Fibroblast of the conjunctiva (primary cell): ENCODE data around the gene DCUN1D4.

Source experiments
- DNase-seq: peaks from one replicate; pipeline ENCODE4 v3.0.0-alpha.2; 2010; ENCODE audit warnings: low read depth

Gene DCUN1D4

GRCh38 chr4:51842554-51843308 is at the start of gene DCUN1D4:
Gene DCUN1D4, plus strand, starts transcription at chr4:51843153. Its CDS starts 90 bp downstream, at chr4:51843243.
- DNase-seq = peak; percentile 99

- no peak for DNase-seq
These were observed 22.3 kb upstream of the DCUN1D4 start for GRCh38 chr4:51820443-51821234.

- DNase-seq = no peak
These were observed 17.6 kb upstream of the DCUN1D4 start for GRCh38 chr4:51825341-51825740.

- no peak for DNase-seq
These were observed 12.7 kb upstream of the DCUN1D4 start for GRCh38 chr4:51830156-51830720.

- no peak for DNase-seq
These were observed 11.8 kb upstream of the DCUN1D4 start for GRCh38 chr4:51831133-51831532.

DNA sequence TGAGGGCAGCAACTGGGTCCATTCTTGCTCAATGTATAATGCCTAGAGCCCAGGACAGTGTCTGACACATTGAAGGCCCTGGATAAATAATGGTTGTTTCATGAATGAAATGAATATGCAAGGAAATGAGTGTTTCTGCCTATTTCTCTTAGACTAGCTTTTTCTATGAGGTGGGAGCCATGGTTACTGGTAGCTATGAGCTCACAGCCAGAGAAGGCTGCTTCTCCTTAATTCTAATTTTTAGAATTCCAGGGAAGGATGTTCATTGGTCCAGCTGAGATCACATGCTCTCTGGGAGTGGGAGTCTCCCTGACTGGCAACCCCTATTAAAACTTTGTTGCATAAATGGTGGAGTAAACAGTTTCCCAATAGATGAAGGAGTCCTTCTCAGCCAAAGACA is 9.7 kb upstream of the DCUN1D4 start:
- no peak for DNase-seq

DNA sequence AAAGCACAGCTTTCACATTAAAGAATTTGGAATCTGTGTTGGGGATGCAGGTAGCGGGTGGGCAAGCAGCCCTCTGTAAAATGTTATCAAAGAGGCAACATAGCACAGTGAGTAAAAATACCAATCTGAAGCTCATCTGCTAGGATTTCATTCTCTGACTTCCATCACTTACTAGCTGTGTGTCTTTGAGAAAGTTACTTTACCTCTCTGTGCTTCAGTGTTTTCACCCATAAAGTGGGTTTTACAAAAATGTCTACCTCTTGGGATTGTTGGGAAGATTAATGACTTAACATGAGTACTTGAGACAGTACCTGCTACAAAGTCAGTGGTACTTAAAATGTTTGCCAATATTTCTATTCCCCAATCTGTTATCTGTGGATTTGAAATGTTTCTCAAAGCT is 7.9 kb upstream of the DCUN1D4 start:
- no peak for DNase-seq

DNA sequence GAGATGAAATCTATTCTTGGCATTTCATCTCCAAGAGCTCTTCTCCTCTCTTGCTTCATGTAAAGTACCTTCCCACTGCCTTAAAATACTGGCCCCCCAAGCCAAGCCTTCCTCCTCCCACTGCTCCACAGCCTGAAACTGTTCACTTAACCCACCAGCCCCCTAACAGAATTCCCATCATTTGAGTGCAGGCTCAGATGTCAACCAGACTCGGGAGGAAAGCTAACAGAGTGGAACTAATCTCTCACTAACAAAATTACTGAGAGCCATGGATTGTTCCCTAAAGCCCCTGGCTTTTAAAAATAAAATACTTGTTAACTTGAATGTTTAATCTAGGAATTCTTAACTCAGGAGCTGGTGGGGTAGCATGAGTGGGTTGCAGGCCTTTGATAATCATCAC is 7.1 kb upstream of the DCUN1D4 start:
- no peak for DNase-seq

DNA sequence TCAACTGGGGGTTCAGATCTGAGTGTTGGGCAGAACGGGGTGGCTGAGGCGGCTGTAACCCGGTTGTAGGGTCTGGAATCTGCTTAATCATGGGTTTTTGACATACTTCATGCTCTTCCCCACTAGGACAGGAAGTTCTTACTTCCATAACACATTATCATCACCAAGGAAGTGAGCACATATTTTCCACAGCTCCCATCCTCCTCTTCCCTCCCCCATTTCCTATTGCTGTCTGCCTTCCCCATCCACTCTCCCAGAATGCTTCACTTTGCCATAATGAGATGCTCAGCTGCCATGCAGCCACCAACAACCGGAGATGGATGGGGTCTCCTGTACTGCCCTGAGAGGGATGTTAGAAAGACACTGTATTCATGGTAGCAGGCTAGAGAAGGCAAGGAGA is 6.4 kb upstream of the DCUN1D4 start:
- DNase-seq = no peak

- DNase-seq = no peak
These were observed 2.2 kb upstream of the DCUN1D4 start for GRCh38 chr4:51840781-51841180.

GRCh38 chr4:51842167-51842553 is 793 bp upstream of the DCUN1D4 start:
- no peak for DNase-seq

- DNase-seq = no peak
These were observed 578 bp downstream of the DCUN1D4 start for GRCh38 chr4:51843309-51844152.

DNA sequence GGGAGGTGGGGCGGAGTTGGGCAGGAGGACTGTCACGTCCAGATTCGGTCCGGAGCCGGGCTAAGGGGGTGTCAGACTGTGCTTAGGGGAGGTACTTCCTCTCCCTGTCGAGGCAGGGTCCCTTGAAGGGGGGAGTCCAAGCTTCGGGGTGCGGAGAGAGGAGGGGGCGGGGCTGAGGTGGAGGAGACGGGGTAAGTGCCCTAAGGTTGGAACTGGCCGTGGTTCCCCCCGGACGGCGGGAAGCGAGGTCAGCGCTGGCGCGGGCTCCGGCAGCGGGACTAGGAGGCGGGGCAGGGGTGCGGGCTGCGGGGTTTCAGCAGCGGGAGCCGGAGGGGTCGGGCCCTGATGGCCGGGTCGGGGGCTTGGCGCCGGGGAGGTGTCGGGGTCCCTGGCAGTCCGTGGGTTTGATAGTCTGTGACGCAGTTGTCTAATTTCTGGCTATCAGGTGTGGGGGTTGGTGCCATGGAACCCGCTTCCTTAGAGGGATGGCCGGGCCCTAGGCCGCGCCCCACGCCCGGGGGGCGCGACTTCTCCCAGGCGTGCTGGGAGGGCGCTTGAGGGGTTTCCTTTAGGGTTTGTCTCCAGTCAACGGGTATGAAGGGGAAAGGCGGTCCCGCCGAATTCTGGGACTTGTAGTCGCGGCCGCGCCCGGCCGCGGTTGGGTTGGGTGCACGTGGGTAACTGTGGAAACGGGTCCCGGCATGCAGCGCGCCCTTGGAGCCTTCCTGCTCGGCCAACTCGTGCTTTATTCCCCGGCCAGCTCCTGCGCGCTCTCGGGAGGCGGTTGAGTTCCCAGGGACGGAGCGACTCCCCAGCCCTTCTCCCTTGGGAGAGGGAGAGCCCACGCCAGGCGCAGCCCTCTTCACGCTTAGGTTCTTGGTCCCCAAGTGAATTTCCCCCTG is 1.5 kb downstream of the DCUN1D4 start:
- DNase-seq = peak; percentile 86

DNA sequence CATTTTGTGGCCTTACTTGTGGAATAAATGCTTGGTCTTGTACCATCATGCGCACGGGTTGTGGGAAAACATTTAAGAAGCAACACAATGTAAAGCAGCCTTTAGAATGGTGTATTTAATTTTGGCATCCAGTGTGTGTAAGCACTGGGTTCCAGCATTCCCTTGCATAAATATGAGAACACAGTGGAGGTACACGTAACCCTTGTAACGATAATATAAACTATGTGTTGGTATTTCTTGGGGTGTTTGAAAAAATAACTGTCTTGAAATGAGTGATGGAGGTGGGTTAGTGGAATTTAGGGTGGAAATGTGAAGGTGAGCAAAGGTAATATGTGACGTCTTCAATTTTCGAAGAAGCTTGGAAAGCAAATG is 2.1 kb downstream of the DCUN1D4 start:
- DNase-seq = no peak

DNA sequence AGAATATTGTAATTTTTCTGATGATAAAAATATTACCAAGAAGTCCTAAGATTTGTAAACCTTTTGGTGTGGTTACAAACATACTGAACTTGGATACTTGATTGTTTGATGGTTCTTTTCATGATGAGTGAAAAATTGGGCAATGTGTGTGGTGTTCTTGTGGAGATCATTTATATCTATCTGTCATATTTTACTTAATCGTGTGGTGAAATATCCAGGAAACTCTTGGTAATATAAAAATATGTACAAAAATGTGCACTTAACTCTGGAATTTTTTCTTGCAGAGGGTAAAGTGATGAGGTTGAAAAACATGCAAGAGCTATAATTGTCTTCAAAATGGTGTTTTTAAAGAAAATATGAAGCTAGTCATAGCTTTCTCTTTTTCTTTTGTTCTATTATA is 2.8 kb downstream of the DCUN1D4 start:
- DNase-seq = no peak

- DNase-seq = no peak
These were observed 6.5 kb downstream of the DCUN1D4 start for GRCh38 chr4:51849430-51849829.

DNA sequence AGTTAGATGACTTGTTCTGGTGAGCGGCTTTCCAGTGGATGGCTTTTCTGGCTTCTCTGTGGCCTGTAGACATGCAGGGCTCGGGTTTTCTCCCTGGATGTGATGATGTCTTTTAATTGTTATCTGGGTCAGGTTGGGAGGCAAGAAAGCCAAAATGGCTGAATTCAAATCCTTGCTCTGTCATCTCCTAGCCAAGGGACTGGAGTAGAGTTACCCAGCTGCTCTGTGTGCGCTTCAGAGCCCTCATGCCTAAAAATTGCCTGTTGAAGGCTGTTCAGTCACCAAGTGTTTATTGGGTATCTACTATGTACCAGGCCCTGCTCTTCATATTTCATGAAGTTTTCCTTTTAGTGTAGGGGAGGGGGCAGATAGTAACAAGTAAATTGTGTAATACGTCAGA is 7.3 kb downstream of the DCUN1D4 start:
- DNase-seq = no peak

- DNase-seq = no peak
These were observed 8.4 kb downstream of the DCUN1D4 start for GRCh38 chr4:51851090-51851936.

DNA sequence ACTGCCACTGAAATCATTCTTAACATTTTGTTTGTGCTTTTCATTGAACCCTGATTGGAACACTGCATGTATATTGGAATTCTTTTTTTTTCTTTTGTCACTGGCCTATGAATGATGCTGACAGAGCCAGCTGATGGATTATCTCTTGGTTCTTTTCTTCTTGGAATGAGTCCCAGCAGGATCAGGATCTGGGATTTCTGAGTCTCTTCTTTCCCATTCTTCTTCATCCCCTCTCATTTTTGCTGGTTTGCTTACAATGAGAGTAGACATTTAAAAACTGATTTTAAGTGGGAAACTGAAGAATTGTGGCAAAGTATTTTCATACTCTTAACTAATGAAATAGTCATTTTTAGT is 9.0 kb downstream of the DCUN1D4 start:
- DNase-seq = no peak

- DNase-seq = no peak
These were observed 10.2 kb downstream of the DCUN1D4 start for GRCh38 chr4:51853027-51853682.
